Liver (tissue), 9 donors: ENCODE measurements around the gene SSTR1. TPM values are rescaled to one million over a fixed set of nuclear protein-coding genes. Genes with fewer than 3 reads are reported as not detected.

Experiments
- DNase-seq: peaks from one replicate; pipeline ENCODE4 v3.0.0-alpha.2; 2017; ENCODE audit warnings: low spot score
- H3K27ac ChIP-seq, 2 donors: one replicate each; pipeline ENCODE4 v1.7.0; 2013; ENCODE audit warnings: inconsistent platforms in 2 of 2, low read length in 2 of 2, control low read depth in 1 of 2, low read depth in 1 of 2, mild to moderate bottlenecking in 1 of 2
- H3K27me3 ChIP-seq, 4 donors: one replicate each; pipeline versions ENCODE4 v1.6.1 to v1.7.0; 2013; ENCODE audit warnings: low read length in 3 of 4, inconsistent platforms in 1 of 4, mild to moderate bottlenecking in 1 of 4, moderate library complexity in 1 of 4; ENCODE audit not compliant: control insufficient read depth in 4 of 4, insufficient read depth in 4 of 4
- H3K36me3 ChIP-seq, 4 donors: one replicate each; pipeline versions ENCODE4 v1.6.1 to v1.7.0; 2013; ENCODE audit warnings: low read length in 3 of 4, mild to moderate bottlenecking in 3 of 4, low read depth in 1 of 4, moderate library complexity in 1 of 4; ENCODE audit not compliant: control insufficient read depth in 4 of 4, insufficient read depth in 3 of 4
- H3K4me1 ChIP-seq, 4 donors: one replicate each; pipeline versions ENCODE4 v1.6.1 to v1.7.0; 2013; ENCODE audit warnings: low read length in 3 of 4, mild to moderate bottlenecking in 3 of 4, moderate library complexity in 1 of 4; ENCODE audit not compliant: control insufficient read depth in 4 of 4, insufficient read depth in 4 of 4
- H3K4me3 ChIP-seq, 3 donors: one replicate each; pipeline versions ENCODE4 v1.6.1 to v1.7.0; 2013; ENCODE audit warnings: low read length in 3 of 3, control low read depth in 1 of 3, low read depth in 1 of 3, mild to moderate bottlenecking in 1 of 3
- H3K9ac ChIP-seq, 2 donors: one replicate each; pipeline ENCODE4 v1.7.0; 2013; ENCODE audit warnings: low read length in 2 of 2, mild to moderate bottlenecking in 2 of 2, moderate library complexity in 2 of 2, control low read depth in 1 of 2, low read depth in 1 of 2
- H3K9me3 ChIP-seq, 4 donors: one replicate each; pipeline versions ENCODE4 v1.6.1 to v1.7.0; 2013; ENCODE audit warnings: low read length in 3 of 4; ENCODE audit not compliant: control insufficient read depth in 4 of 4
- EGR1 ChIP-seq, 2 donors: IDR thresholded peaks; 2 replicates each; pipeline ENCODE4 v1.6.1; 2016 to 2018; ENCODE audit warnings: antibody characterized with exemption in 2 of 2, low read depth in 2 of 2
- GABPA ChIP-seq, 2 donors: IDR thresholded peaks in 1 of 2; conservative IDR thresholded peaks in 1 of 2; 2 replicates each; pipeline ENCODE4 v1.6.1; 2016; ENCODE audit warnings: antibody characterized with exemption in 2 of 2, mild to moderate bottlenecking in 1 of 2, moderate library complexity in 1 of 2
- HNF4A ChIP-seq, 2 donors: conservative IDR thresholded peaks; 2 replicates each; pipeline ENCODE4 v1.6.1; 2016; ENCODE audit warnings: antibody characterized with exemption in 2 of 2, mild to moderate bottlenecking in 2 of 2
- HNF4G ChIP-seq: IDR thresholded peaks from 2 replicates; pipeline ENCODE4 v1.6.1; 2016; ENCODE audit warnings: antibody characterized with exemption
- JUND ChIP-seq, 2 donors: IDR thresholded peaks; 2 replicates each; pipeline ENCODE4 v1.6.1; 2016; ENCODE audit warnings: antibody characterized with exemption in 2 of 2
- NR2F2 ChIP-seq: IDR thresholded peaks from 2 replicates; pipeline ENCODE4 v1.6.1; 2016; ENCODE audit warnings: antibody characterized with exemption
- RAD21 ChIP-seq, 2 donors: IDR thresholded peaks; 2 replicates each; pipeline ENCODE4 v1.6.1; 2016; ENCODE audit warnings: antibody characterized with exemption in 2 of 2, mild to moderate bottlenecking in 2 of 2
- RXRA ChIP-seq, 2 donors: IDR thresholded peaks; 2 replicates each; pipeline ENCODE4 v1.6.1; 2017 to 2018; ENCODE audit warnings: antibody characterized with exemption in 2 of 2, mild to moderate bottlenecking in 1 of 2
- SP1 ChIP-seq: IDR thresholded peaks from 2 replicates; pipeline ENCODE4 v1.6.1; 2018; ENCODE audit warnings: antibody characterized with exemption, mild to moderate bottlenecking
- TAF1 ChIP-seq: conservative IDR thresholded peaks from 2 replicates; pipeline ENCODE4 v1.6.1; 2016; ENCODE audit warnings: antibody characterized with exemption, mild to moderate bottlenecking
- YY1 ChIP-seq: IDR thresholded peaks from 2 replicates; pipeline ENCODE4 v1.6.1; 2016; ENCODE audit warnings: antibody characterized with exemption, mild to moderate bottlenecking
- WGBS: extraction: QIAGEN DNeasy Blood & Tissue Kit; methylation state at CpG from one replicate; pipeline ENCODE4 v1.1.7; 2013; 5-methylcytosine and 5-hydroxymethylcytosine counted together
- polyA plus RNA-seq, 2 donors: library from polyadenylated mRNA; stranded (reverse) in 1 of 2; unstranded in 1 of 2; fragments of 200-250 nt in 1 of 2; fragments of >200 nt in 1 of 2; fragmentation: Nextera tagmentation in 1 of 2; extraction: Ambion mirVana in 1 of 2; gene quantifications; one replicate each; pipeline versions ENCODE4 v1.2.1 to v1.2.3, GENCODE V29; 2013 to 2015
- total RNA-seq, 2 donors: library from RNA; depleted of rRNA; stranded (reverse); fragments of >200 nt; gene quantifications; one replicate each; pipeline ENCODE4 v1.2.3, GENCODE V29; 2014
- TF ChIP-seq, protein P1 (sequence below): IDR thresholded peaks from 2 replicates; pipeline ENCODE4 v1.6.1; 2016; ENCODE audit warnings: antibody characterized with exemption, mild to moderate bottlenecking
- TF ChIP-seq, protein P2 (sequence below): fragments of 150-350 bp; IDR thresholded peaks from 2 replicates; pipeline ENCODE4 v1.5.1; 2017; ENCODE audit warnings: improper control_type of control experiment, low read depth, low read length; ENCODE audit not compliant: missing input control
- TF ChIP-seq, protein P3 (sequence below): IDR thresholded peaks from 2 replicates; pipeline ENCODE4 v1.6.1; 2016; ENCODE audit warnings: antibody characterized with exemption
- TF ChIP-seq, protein P4 (sequence below): IDR thresholded peaks from 2 replicates; pipeline ENCODE4 v1.6.1; 2016; ENCODE audit warnings: antibody characterized with exemption
- TF ChIP-seq, protein P5 (sequence below): IDR thresholded peaks from 2 replicates; pipeline ENCODE4 v1.6.1; 2016; ENCODE audit warnings: antibody characterized with exemption
- donor health status: healthy.
- donor health status: healthy.
- donor health status: healthy.
- donor health status: healthy.
- donor health status: healthy.

The SSTR1 gene
- total and polyA plus RNA-seq, 4 donors: 0.23 to 3.6 (median 2.6) TPM

DNA sequence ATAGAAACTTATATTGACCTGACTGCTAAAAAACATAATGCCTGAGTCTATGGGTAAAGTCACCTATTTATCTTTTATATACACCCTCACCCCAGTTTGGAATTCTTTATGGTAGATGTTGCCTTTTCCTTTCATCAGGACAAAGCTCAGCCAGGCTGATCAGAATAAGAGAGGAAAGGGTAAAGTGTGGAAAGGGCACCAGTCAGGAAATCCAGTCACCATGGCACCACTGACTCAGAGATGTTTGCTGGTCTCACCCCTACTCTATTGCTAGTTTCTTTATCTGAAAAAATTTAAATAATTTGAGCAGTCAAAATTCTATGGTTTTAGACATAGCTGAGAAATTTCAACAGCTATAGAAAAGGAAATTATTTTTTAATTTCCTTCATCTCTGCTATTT lies 49.2 kb upstream of the SSTR1 start:
- no peaks in the 10 kb centered on the region for H3K27me3 ChIP-seq
- H3K4me1 ChIP-seq: no peaks in the 10 kb centered on the region
- no peaks in the 10 kb centered on the region for H3K9me3 ChIP-seq
- no peak for DNase-seq
- TF ChIP-seq TAF1: no peak
- H3K36me3 ChIP-seq: no peaks in the 10 kb centered on the region
- no peak overlapping the region for H3K27ac ChIP-seq
- H3K4me3 ChIP-seq: no peak overlapping the region
- H3K9ac ChIP-seq: no peak overlapping the region

DNA sequence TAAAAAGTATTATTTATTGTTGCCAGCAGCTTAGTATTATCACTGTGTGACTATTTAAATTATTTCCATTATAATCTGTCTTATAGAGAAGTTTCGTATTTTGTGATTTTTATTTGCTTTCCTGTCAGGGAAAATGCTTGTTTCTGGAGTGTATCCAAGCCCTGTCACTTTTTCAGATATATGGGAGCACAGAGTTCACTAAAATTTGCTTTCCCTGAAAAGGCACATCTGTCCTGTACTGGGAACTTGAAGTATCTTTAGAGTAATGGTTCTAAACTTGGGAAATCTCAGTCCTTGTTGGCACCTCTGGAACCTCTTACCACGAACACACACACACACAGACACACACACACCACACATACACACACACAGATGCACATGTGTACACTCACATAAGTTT lies 39.3 kb upstream of the SSTR1 start:
- TF ChIP-seq YY1: no peak
- TF ChIP-seq RAD21 (IDR thresholded peaks at IDR 0.05): no peak
- no peak for TF ChIP-seq RXRA (IDR thresholded peaks at IDR 0.05)
- TF ChIP-seq, protein P1, sequence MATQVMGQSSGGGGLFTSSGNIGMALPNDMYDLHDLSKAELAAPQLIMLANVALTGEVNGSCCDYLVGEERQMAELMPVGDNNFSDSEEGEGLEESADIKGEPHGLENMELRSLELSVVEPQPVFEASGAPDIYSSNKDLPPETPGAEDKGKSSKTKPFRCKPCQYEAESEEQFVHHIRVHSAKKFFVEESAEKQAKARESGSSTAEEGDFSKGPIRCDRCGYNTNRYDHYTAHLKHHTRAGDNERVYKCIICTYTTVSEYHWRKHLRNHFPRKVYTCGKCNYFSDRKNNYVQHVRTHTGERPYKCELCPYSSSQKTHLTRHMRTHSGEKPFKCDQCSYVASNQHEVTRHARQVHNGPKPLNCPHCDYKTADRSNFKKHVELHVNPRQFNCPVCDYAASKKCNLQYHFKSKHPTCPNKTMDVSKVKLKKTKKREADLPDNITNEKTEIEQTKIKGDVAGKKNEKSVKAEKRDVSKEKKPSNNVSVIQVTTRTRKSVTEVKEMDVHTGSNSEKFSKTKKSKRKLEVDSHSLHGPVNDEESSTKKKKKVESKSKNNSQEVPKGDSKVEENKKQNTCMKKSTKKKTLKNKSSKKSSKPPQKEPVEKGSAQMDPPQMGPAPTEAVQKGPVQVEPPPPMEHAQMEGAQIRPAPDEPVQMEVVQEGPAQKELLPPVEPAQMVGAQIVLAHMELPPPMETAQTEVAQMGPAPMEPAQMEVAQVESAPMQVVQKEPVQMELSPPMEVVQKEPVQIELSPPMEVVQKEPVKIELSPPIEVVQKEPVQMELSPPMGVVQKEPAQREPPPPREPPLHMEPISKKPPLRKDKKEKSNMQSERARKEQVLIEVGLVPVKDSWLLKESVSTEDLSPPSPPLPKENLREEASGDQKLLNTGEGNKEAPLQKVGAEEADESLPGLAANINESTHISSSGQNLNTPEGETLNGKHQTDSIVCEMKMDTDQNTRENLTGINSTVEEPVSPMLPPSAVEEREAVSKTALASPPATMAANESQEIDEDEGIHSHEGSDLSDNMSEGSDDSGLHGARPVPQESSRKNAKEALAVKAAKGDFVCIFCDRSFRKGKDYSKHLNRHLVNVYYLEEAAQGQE: no peak
- TF ChIP-seq HNF4G: no peak
- TF ChIP-seq, protein P2, sequence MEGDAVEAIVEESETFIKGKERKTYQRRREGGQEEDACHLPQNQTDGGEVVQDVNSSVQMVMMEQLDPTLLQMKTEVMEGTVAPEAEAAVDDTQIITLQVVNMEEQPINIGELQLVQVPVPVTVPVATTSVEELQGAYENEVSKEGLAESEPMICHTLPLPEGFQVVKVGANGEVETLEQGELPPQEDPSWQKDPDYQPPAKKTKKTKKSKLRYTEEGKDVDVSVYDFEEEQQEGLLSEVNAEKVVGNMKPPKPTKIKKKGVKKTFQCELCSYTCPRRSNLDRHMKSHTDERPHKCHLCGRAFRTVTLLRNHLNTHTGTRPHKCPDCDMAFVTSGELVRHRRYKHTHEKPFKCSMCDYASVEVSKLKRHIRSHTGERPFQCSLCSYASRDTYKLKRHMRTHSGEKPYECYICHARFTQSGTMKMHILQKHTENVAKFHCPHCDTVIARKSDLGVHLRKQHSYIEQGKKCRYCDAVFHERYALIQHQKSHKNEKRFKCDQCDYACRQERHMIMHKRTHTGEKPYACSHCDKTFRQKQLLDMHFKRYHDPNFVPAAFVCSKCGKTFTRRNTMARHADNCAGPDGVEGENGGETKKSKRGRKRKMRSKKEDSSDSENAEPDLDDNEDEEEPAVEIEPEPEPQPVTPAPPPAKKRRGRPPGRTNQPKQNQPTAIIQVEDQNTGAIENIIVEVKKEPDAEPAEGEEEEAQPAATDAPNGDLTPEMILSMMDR: no peak
- TF ChIP-seq EGR1 (IDR thresholded peaks at IDR 0.05; ENCODE audit: low read depth in 2 of 2): no peak
- no peak for TF ChIP-seq HNF4A (conservative IDR thresholded peaks at IDR 0.05)
- no peak for TF ChIP-seq NR2F2
- no peak for TF ChIP-seq JUND (IDR thresholded peaks at IDR 0.05)
- TF ChIP-seq TAF1: no peak
- TF ChIP-seq, protein P3, sequence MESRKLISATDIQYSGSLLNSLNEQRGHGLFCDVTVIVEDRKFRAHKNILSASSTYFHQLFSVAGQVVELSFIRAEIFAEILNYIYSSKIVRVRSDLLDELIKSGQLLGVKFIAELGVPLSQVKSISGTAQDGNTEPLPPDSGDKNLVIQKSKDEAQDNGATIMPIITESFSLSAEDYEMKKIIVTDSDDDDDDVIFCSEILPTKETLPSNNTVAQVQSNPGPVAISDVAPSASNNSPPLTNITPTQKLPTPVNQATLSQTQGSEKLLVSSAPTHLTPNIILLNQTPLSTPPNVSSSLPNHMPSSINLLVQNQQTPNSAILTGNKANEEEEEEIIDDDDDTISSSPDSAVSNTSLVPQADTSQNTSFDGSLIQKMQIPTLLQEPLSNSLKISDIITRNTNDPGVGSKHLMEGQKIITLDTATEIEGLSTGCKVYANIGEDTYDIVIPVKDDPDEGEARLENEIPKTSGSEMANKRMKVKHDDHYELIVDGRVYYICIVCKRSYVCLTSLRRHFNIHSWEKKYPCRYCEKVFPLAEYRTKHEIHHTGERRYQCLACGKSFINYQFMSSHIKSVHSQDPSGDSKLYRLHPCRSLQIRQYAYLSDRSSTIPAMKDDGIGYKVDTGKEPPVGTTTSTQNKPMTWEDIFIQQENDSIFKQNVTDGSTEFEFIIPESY: no peak
- H3K27me3 ChIP-seq: peaks cover 0 to 3% (median 0%) of the 10 kb centered on the region in 4 donors
- H3K4me1 ChIP-seq: no peaks in the 10 kb centered on the region
- no peak overlapping the region for H3K27ac ChIP-seq
- DNase-seq: no peak
- no peaks in the 10 kb centered on the region for H3K36me3 ChIP-seq
- H3K9ac ChIP-seq: no peak overlapping the region
- no peak overlapping the region for H3K4me3 ChIP-seq
- 57% methylated on average over 2 of the region's 2 CpGs for WGBS
- H3K9me3 ChIP-seq: no peaks in the 10 kb centered on the region

DNA sequence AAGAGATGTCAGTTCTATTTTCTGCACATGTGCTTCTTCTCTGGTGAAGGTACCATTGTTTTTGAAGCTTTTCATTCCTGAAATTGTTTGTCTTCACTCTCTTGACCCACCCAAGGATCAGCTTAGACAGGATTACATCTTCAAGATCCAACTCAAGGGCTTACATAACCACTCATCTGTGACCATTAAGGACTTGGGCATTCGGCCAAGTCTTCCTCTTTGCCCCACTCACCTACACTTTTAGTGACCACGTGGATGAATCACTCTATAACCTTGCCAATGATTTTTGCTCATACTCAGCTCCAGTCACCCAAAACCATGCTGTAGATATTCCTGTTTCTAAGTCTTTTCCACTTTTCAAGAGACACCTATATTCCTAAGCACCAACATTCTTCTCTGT lies 36.5 kb upstream of the SSTR1 start:
- Histone ChIP-seq H3K27me3 (no peaks in the 10 kb centered on the region), H3K4me3 (no peak overlapping the region), H3K4me1 (no peaks in the 10 kb centered on the region), H3K36me3 (no peaks in the 10 kb centered on the region), H3K9me3 (no peaks in the 10 kb centered on the region), H3K27ac (no peak overlapping the region), H3K9ac (no peak overlapping the region)
- DNase-seq: no peak
- WGBS: 44% methylated on average over 2 of the region's 2 CpGs
- TF ChIP-seq GABPA (IDR thresholded peaks at IDR 0.05 in 1 of 2, conservative IDR thresholded peaks at IDR 0.05 in 1 of 2) (no peak), RXRA (IDR thresholded peaks at IDR 0.05) (no peak), JUND (IDR thresholded peaks at IDR 0.05) (no peak), EGR1 (IDR thresholded peaks at IDR 0.05; ENCODE audit: low read depth in 2 of 2) (no peak), SP1 (no peak), YY1 (no peak), NR2F2 (no peak), HNF4A (conservative IDR thresholded peaks at IDR 0.05) (no peak)
- TF ChIP-seq, protein P4, sequence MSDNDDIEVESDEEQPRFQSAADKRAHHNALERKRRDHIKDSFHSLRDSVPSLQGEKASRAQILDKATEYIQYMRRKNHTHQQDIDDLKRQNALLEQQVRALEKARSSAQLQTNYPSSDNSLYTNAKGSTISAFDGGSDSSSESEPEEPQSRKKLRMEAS: no peak
- TF ChIP-seq, protein P5, sequence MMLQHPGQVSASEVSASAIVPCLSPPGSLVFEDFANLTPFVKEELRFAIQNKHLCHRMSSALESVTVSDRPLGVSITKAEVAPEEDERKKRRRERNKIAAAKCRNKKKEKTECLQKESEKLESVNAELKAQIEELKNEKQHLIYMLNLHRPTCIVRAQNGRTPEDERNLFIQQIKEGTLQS: no peak
